HepG2 (cell line): ENCODE results near the gene PRM3. TPM values are rescaled to one million over a fixed set of nuclear protein-coding genes. Genes with fewer than 3 reads are reported as not detected.
A peak's percentile ranks its signal among the peaks of the same experiment; 100 is the strongest.

Source experiments
- BORCS8-MEF2B ChIP-seq: sonication (generic); formaldehyde crosslinking; IDR thresholded peaks from 2 replicates; pipeline ENCODE4 v1.8.0; 2022; ENCODE audit warnings: mild to moderate bottlenecking, missing genetic modification reagents
- CEBPB ChIP-seq: IDR thresholded peaks from 2 replicates; pipeline ENCODE4 v1.6.1; 2011; ENCODE audit warnings: low read depth, low read length, improper control_type of control experiment, borderline replicate concordance
- FOSL2 ChIP-seq: sonication (generic); formaldehyde crosslinking; IDR thresholded peaks from 2 replicates; pipeline ENCODE4 v1.4.0; 2020; ENCODE audit warnings: missing genetic modification reagents
- FOXM1 ChIP-seq: sonication (generic); formaldehyde crosslinking; IDR thresholded peaks from 2 replicates; pipeline ENCODE4 v1.5.0; 2020; ENCODE audit warnings: missing genetic modification reagents
- PAWR ChIP-seq: sonication (generic); formaldehyde crosslinking; IDR thresholded peaks from 2 replicates; pipeline ENCODE4 v1.4.0; 2020; ENCODE audit warnings: missing genetic modification reagents, mild to moderate bottlenecking, borderline replicate concordance
- SALL2 ChIP-seq: sonication (generic); formaldehyde crosslinking; IDR thresholded peaks from 2 replicates; pipeline ENCODE4 v1.8.1; 2023; ENCODE audit warnings: mild to moderate bottlenecking, missing genetic modification reagents, inconsistent platforms
- SRY ChIP-seq: sonication (generic); formaldehyde crosslinking; IDR thresholded peaks from 2 replicates; pipeline ENCODE4 v1.8.0; 2022; ENCODE audit warnings: mild to moderate bottlenecking, missing genetic modification reagents
- U2AF2 ChIP-seq: fragments of 200-400 bp; formaldehyde crosslinking; IDR thresholded peaks from 2 replicates; pipeline ENCODE4 v1.6.1; 2017; ENCODE audit warnings: low read depth, mild to moderate bottlenecking, low read length
- ZBTB21 ChIP-seq: sonication (generic); formaldehyde crosslinking; IDR thresholded peaks from 2 replicates; pipeline ENCODE4 v1.4.0; 2020; ENCODE audit warnings: missing genetic modification reagents
- ZMYM2 ChIP-seq: sonication (generic); formaldehyde crosslinking; IDR thresholded peaks from 2 replicates; pipeline ENCODE4 v1.8.0; 2022; ENCODE audit warnings: mild to moderate bottlenecking, missing genetic modification reagents
- ZMYM4 ChIP-seq: sonication (generic); formaldehyde crosslinking; IDR thresholded peaks from 2 replicates; pipeline ENCODE4 v1.8.1; 2023; ENCODE audit warnings: mild to moderate bottlenecking, missing genetic modification reagents
- ZNF124 ChIP-seq: sonication (generic); formaldehyde crosslinking; IDR thresholded peaks from 2 replicates; pipeline ENCODE4 v1.4.0; 2020; ENCODE audit warnings: missing genetic modification reagents
- ZNF292 ChIP-seq: sonication (generic); formaldehyde crosslinking; IDR thresholded peaks from 2 replicates; pipeline ENCODE4 v1.8.1; 2022; ENCODE audit warnings: mild to moderate bottlenecking, low read depth, missing genetic modification reagents, borderline replicate concordance
- ZNF501 ChIP-seq: sonication (generic); formaldehyde crosslinking; IDR thresholded peaks from 2 replicates; pipeline ENCODE4 v1.5.1; 2020; ENCODE audit warnings: mild to moderate bottlenecking, moderate library complexity, missing genetic modification reagents
- ZNF768 ChIP-seq: sonication (generic); formaldehyde crosslinking; IDR thresholded peaks from 2 replicates; pipeline ENCODE4 v1.4.0; 2020; ENCODE audit warnings: missing genetic modification reagents
- polyA plus RNA-seq, 8 experiments: library from polyadenylated mRNA; depleted of rRNA in 3 of 8; stranded (reverse) in 7 of 8; unstranded in 1 of 8; fragments of >200 nt; fragmentation: Illumina TruSeq in 4 of 8; extraction: Trizol in 4 of 8; gene quantifications; 2 replicates each; pipeline versions ENCODE4 v1.2.1 to v1.2.3, GENCODE V29; 2011 to 2016; ENCODE audit warnings: low read depth in 4 of 8, missing spikeins in 1 of 8, mixed read lengths in 1 of 8; ENCODE audit not compliant: insufficient read depth in 1 of 8
- total RNA-seq, 5 experiments: library from RNA; depleted of rRNA; stranded (reverse); fragments of >200 nt; fragmentation: Illumina TruSeq; extraction: Trizol; gene quantifications; 2 replicates each; pipeline ENCODE4 v1.2.3, GENCODE V29; 2016; ENCODE audit warnings: low read depth in 1 of 5
- TF ChIP-seq, protein P1 (sequence below): IDR thresholded peaks from 2 replicates; pipeline ENCODE4 v1.4.0; 2020; ENCODE audit warnings: mild to moderate bottlenecking, missing genetic modification reagents
- TF ChIP-seq, protein P2 (sequence below): sonication (generic); formaldehyde crosslinking; IDR thresholded peaks from 2 replicates; pipeline ENCODE4 v1.8.0; 2022; ENCODE audit warnings: mild to moderate bottlenecking, missing genetic modification reagents, moderate library complexity
- TF ChIP-seq, protein P3 (sequence below): sonication (generic); formaldehyde crosslinking; IDR thresholded peaks from 2 replicates; pipeline ENCODE4 v1.4.0; 2020; ENCODE audit warnings: mild to moderate bottlenecking, missing genetic modification reagents, borderline replicate concordance

The PRM3 gene
- total and polyA plus RNA-seq, 2 of the 13 experiments (the other 11 are each of a cell fraction or from before 2014, with no cell fraction given): not detected

DNA sequence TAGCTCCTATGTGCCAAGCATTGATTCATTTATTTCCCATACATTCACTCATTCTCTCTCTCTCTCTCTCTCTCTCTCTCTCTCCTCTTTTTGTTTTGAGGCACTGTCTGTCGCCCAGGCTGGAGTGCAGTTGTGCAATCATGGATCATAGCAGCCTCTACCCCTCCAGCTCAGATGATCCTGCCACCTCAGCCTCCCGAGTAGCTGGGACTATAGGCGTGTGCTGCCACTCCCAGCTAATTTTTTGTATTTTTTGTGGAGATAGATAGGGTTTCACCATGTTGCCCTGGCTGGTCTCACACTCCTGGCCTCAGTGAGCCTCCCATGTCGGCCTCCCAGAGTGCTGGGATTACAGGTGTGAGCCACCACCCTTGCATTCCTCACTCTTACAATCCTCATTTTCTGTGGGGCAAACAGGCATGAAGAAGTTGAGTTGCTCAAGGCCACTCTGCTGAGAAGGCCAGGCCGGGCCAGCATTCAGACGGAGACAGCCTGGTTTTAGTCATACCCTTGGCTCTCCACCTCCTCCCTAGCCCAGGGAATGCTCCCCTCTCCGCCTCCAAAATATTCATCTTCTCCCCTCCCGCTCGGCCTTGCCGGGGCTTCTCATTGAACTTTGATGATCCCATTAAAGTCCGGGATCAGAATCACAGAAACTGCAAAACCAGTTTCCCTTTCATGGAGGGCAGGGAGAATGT, 3.6 kb upstream of the PRM3 start (continued):
- TF ChIP-seq, protein P1, sequence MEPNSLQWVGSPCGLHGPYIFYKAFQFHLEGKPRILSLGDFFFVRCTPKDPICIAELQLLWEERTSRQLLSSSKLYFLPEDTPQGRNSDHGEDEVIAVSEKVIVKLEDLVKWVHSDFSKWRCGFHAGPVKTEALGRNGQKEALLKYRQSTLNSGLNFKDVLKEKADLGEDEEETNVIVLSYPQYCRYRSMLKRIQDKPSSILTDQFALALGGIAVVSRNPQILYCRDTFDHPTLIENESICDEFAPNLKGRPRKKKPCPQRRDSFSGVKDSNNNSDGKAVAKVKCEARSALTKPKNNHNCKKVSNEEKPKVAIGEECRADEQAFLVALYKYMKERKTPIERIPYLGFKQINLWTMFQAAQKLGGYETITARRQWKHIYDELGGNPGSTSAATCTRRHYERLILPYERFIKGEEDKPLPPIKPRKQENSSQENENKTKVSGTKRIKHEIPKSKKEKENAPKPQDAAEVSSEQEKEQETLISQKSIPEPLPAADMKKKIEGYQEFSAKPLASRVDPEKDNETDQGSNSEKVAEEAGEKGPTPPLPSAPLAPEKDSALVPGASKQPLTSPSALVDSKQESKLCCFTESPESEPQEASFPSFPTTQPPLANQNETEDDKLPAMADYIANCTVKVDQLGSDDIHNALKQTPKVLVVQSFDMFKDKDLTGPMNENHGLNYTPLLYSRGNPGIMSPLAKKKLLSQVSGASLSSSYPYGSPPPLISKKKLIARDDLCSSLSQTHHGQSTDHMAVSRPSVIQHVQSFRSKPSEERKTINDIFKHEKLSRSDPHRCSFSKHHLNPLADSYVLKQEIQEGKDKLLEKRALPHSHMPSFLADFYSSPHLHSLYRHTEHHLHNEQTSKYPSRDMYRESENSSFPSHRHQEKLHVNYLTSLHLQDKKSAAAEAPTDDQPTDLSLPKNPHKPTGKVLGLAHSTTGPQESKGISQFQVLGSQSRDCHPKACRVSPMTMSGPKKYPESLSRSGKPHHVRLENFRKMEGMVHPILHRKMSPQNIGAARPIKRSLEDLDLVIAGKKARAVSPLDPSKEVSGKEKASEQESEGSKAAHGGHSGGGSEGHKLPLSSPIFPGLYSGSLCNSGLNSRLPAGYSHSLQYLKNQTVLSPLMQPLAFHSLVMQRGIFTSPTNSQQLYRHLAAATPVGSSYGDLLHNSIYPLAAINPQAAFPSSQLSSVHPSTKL (CRISPR knock-in tag): 0 out of 2 replicates have a peak, but pooled peaks have one; percentile 15
- TF ChIP-seq ZBTB21 (CRISPR knock-in tag): no peak
- 0 out of 2 replicates have a peak, but pooled peaks have one; percentile 9 for TF ChIP-seq BORCS8-MEF2B
- no peak for TF ChIP-seq ZNF501 (CRISPR knock-in tag)
- no peak for TF ChIP-seq ZNF124
- peak; percentile 92 for TF ChIP-seq CEBPB
- no peak for TF ChIP-seq ZMYM4 (CRISPR knock-in tag)
- TF ChIP-seq, protein P2, sequence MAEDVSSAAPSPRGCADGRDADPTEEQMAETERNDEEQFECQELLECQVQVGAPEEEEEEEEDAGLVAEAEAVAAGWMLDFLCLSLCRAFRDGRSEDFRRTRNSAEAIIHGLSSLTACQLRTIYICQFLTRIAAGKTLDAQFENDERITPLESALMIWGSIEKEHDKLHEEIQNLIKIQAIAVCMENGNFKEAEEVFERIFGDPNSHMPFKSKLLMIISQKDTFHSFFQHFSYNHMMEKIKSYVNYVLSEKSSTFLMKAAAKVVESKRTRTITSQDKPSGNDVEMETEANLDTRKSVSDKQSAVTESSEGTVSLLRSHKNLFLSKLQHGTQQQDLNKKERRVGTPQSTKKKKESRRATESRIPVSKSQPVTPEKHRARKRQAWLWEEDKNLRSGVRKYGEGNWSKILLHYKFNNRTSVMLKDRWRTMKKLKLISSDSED (CRISPR knock-in tag): no peak
- TF ChIP-seq, protein P3, sequence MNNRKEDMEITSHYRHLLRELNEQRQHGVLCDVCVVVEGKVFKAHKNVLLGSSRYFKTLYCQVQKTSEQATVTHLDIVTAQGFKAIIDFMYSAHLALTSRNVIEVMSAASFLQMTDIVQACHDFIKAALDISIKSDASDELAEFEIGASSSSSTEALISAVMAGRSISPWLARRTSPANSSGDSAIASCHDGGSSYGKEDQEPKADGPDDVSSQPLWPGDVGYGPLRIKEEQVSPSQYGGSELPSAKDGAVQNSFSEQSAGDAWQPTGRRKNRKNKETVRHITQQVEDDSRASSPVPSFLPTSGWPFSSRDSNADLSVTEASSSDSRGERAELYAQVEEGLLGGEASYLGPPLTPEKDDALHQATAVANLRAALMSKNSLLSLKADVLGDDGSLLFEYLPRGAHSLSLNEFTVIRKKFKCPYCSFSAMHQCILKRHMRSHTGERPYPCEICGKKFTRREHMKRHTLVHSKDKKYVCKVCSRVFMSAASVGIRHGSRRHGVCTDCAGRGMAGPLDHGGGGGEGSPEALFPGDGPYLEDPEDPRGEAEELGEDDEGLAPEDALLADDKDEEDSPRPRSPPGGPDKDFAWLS (CRISPR knock-in tag): 0 out of 2 replicates have a peak, but pooled peaks have one; percentile 34
- peak; percentile 42 for TF ChIP-seq FOSL2 (CRISPR knock-in tag)
- no peak for TF ChIP-seq PAWR (CRISPR knock-in tag)
- no peak for TF ChIP-seq U2AF2
- TF ChIP-seq ZNF768 (CRISPR knock-in tag): peak; percentile 26; the same call in 1 of the 2 replicates
- no peak for TF ChIP-seq SALL2
- no peak for TF ChIP-seq FOXM1
- TF ChIP-seq SRY (CRISPR knock-in tag): no peak
- TF ChIP-seq ZMYM2 (CRISPR knock-in tag): 0 out of 2 replicates have a peak, but pooled peaks have one; percentile 55
- TF ChIP-seq ZNF292 (CRISPR knock-in tag): 0 out of 2 replicates have a peak, but pooled peaks have one; percentile 36
